HepG2 (cell line): ENCODE data around the gene WDR70. TPM values are rescaled to one million over a fixed set of nuclear protein-coding genes. Genes with fewer than 3 reads are reported as not detected.

Experiments used
- ATAC-seq: fragments of 200-7000 bp; cut with Tn5 transposase; 3 replicates; pipeline ENCODE4 v1.9.1; 2020; ENCODE audit warnings: mild to moderate bottlenecking, moderate library complexity
- BruUV-seq: library from RNA; stranded (reverse); fragments of 400-500 nt; replicated peaks from 2 replicates; lab custom pipeline; 2021; lab: Mats Ljungman, UMichigan
- CTCF ChIA-PET: fragments of 300-600 bp; formaldehyde crosslinking; extraction: SDS; loops from one replicate; lab custom pipeline; 2021; ENCODE audit warnings: low total read pairs, inconsistent platforms, low intra/inter-chr PET ratio; lab: Yijun Ruan, JAX
- POLR2A ChIA-PET: fragments of 350-600 bp; sonication (Branson Sonifier 250); formaldehyde crosslinking; loops from one replicate; lab custom pipeline; 2020; ENCODE audit warnings: antibody characterized with exemption, inconsistent platforms; lab: Yijun Ruan, JAX
- DNase-seq: peaks from one replicate; pipeline ENCODE4 v3.0.0-alpha.2; 2015; ENCODE audit warnings: low spot score
- FAIRE-seq: peaks from 3 replicates; lab custom pipeline; 2011; peaks lifted over from hg19 to GRCh38; lab: Jason Lieb, UNC
- H2AFZ ChIP-seq: one replicate; pipeline ENCODE4 v1.6.1; 2011; ENCODE audit warnings: low read length, inconsistent platforms
- H3K27ac ChIP-seq: fragments of 300-600 bp; 3 replicates; pipeline ENCODE4 v1.8.0; 2011; ENCODE audit warnings: mixed run types, mild to moderate bottlenecking, mixed read lengths, low read length, inconsistent platforms; ENCODE audit not compliant: insufficient read depth; ENCODE audit errors: extremely low read length
- H3K27me3 ChIP-seq, 2 experiments: fragments of 200-600 bp in 1 of 2; 2 replicates in 1 of 2; 3 replicates in 1 of 2; pipeline versions ENCODE4 v1.6.0 to v1.8.0; 2011; ENCODE audit warnings: low read length in 2 of 2, mild to moderate bottlenecking in 2 of 2, moderate library complexity in 2 of 2, inconsistent platforms in 1 of 2; ENCODE audit not compliant: insufficient read depth in 2 of 2, control insufficient read depth in 1 of 2
- H3K36me3 ChIP-seq, 2 experiments: fragments of 200-600 bp in 1 of 2; replicated peaks in 1 of 2; 2 replicates in 1 of 2; 3 replicates in 1 of 2; pipeline versions ENCODE4 v1.5.1 to v1.8.0; 2011; ENCODE audit warnings: low read length in 2 of 2, inconsistent platforms in 1 of 2; ENCODE audit not compliant: insufficient read depth in 2 of 2, control insufficient read depth in 1 of 2
- H3K4me1 ChIP-seq: 2 replicates; pipeline ENCODE4 v1.5.1; 2012; ENCODE audit warnings: low read length, inconsistent platforms; ENCODE audit not compliant: insufficient read depth
- H3K4me2 ChIP-seq: 2 replicates; pipeline ENCODE4 v1.6.0; 2011; ENCODE audit warnings: low read depth, low read length, inconsistent platforms
- H3K4me3 ChIP-seq, 3 experiments: fragments of 200-600 bp in 1 of 3; sonication (generic), shearing (Covaris generic) in 1 of 3; replicated peaks in 1 of 3; 2 replicates each; pipeline ENCODE4 v1.5.1; 2011 to 2016; ENCODE audit warnings: low read length in 3 of 3, inconsistent platforms in 2 of 3, low read depth in 2 of 3, mild to moderate bottlenecking in 2 of 3, control low read depth in 1 of 3, mixed read lengths in 1 of 3; ENCODE audit not compliant: insufficient read depth in 1 of 3
- H3K79me2 ChIP-seq: one replicate; pipeline ENCODE4 v1.6.1; 2011; ENCODE audit warnings: low read length, inconsistent platforms; ENCODE audit not compliant: insufficient read depth
- H3K9ac ChIP-seq: 2 replicates; pipeline ENCODE4 v1.6.0; 2011; ENCODE audit warnings: mild to moderate bottlenecking, low read depth, low read length, inconsistent platforms; ENCODE audit not compliant: insufficient read depth
- H3K9me3 ChIP-seq: 2 replicates; pipeline ENCODE4 v1.5.1; 2012; ENCODE audit warnings: mild to moderate bottlenecking, low read length
- H4K20me1 ChIP-seq: 2 replicates; pipeline ENCODE4 v1.6.0; 2011; ENCODE audit warnings: inconsistent platforms, mild to moderate bottlenecking, low read length, moderate library complexity; ENCODE audit not compliant: insufficient read depth
- ARID4A ChIP-seq: sonication (generic); formaldehyde crosslinking; IDR thresholded peaks from 2 replicates; pipeline ENCODE4 v1.5.0; 2020; ENCODE audit warnings: mild to moderate bottlenecking, missing genetic modification reagents, borderline replicate concordance
- CTCF ChIP-seq: sonication (generic); formaldehyde crosslinking; IDR thresholded peaks from 2 replicates; pipeline ENCODE4 v1.5.0; 2020; ENCODE audit warnings: mild to moderate bottlenecking, missing genetic modification reagents, moderate library complexity
- FLYWCH1 ChIP-seq: sonication (generic); formaldehyde crosslinking; IDR thresholded peaks from 2 replicates; pipeline ENCODE4 v1.8.1; 2023; ENCODE audit warnings: mild to moderate bottlenecking, missing genetic modification reagents
- HNF4A ChIP-seq: sonication (generic); formaldehyde crosslinking; IDR thresholded peaks from 2 replicates; pipeline ENCODE4 v1.4.0; 2020; ENCODE audit warnings: missing genetic modification reagents
- KDM1A ChIP-seq: IDR thresholded peaks from 2 replicates; pipeline ENCODE4 v1.6.1; 2016; ENCODE audit warnings: missing compliant biosample characterization
- MBD4 ChIP-seq: IDR thresholded peaks from 2 replicates; pipeline ENCODE4 v1.6.1; 2012; ENCODE audit warnings: low read length, inconsistent platforms, borderline replicate concordance
- MIXL1 ChIP-seq: IDR thresholded peaks from 2 replicates; pipeline ENCODE4 v1.6.1; 2016
- MXI1 ChIP-seq: IDR thresholded peaks from 3 replicates; pipeline ENCODE4 v1.6.1; 2012; ENCODE audit warnings: low read depth, low read length, inconsistent platforms, borderline replicate concordance
- MYNN ChIP-seq: sonication (generic); formaldehyde crosslinking; IDR thresholded peaks from 2 replicates; pipeline ENCODE4 v1.4.0; 2020; ENCODE audit warnings: mild to moderate bottlenecking, low read depth, missing genetic modification reagents
- PLRG1 ChIP-seq: fragments of 450-650 bp; conservative IDR thresholded peaks from 2 replicates; pipeline ENCODE4 v1.6.1; 2016
- POGZ ChIP-seq: sonication (generic); formaldehyde crosslinking; IDR thresholded peaks from 2 replicates; pipeline ENCODE4 v1.4.0; 2020; ENCODE audit warnings: mild to moderate bottlenecking, missing genetic modification reagents
- RELA ChIP-seq: sonication (generic); formaldehyde crosslinking; IDR thresholded peaks from 2 replicates; pipeline ENCODE4 v1.4.0; 2020; ENCODE audit warnings: missing genetic modification reagents
- TMF1 ChIP-seq: sonication (generic); formaldehyde crosslinking; IDR thresholded peaks from 2 replicates; pipeline ENCODE4 v1.8.1; 2022; ENCODE audit warnings: low read depth, missing genetic modification reagents
- ZFP36L1 ChIP-seq: sonication (generic); formaldehyde crosslinking; IDR thresholded peaks from 2 replicates; pipeline ENCODE4 v1.8.0; 2022; ENCODE audit warnings: mild to moderate bottlenecking, missing genetic modification reagents, moderate library complexity
- ZNF264 ChIP-seq: sonication (generic); formaldehyde crosslinking; IDR thresholded peaks from 2 replicates; pipeline ENCODE4 v1.4.0; 2020; ENCODE audit warnings: missing genetic modification reagents
- ZNF674 ChIP-seq: sonication (generic); formaldehyde crosslinking; IDR thresholded peaks from 2 replicates; pipeline ENCODE4 v1.5.0; 2020; ENCODE audit warnings: low read depth, mild to moderate bottlenecking, missing genetic modification reagents
- ZNF839 ChIP-seq: sonication (generic); formaldehyde crosslinking; IDR thresholded peaks from 2 replicates; pipeline ENCODE4 v1.4.0; 2020; ENCODE audit warnings: missing genetic modification reagents, mild to moderate bottlenecking, borderline replicate concordance
- WGBS: methylation state at CpG from one replicate; pipeline ENCODE4 v1.1.6; 2017; ENCODE audit warnings: low lambda C conversion rate; 5-methylcytosine and 5-hydroxymethylcytosine counted together
- in situ Hi-C: cut with HindIII; loops from 2 replicates; pipeline ENCODE4 v1.10.0; 2017; ENCODE audit warnings: low pct_unique_long_range_greater_than_20kb; ENCODE audit not compliant: extremely low pct_ligation_motif_present
- intact Hi-C: fragments of 100-400 bp; cut with micrococcal nuclease; formaldehyde crosslinking; loops from one replicate; pipeline ENCODE4 v1.10.0; 2022; ENCODE audit not compliant: unreplicated experiment
- polyA plus RNA-seq, 8 experiments: library from polyadenylated mRNA; depleted of rRNA in 3 of 8; stranded (reverse) in 7 of 8; unstranded in 1 of 8; fragments of >200 nt; fragmentation: Illumina TruSeq in 4 of 8; extraction: Trizol in 4 of 8; gene quantifications; 2 replicates each; pipeline versions ENCODE4 v1.2.1 to v1.2.3, GENCODE V29; 2011 to 2016; ENCODE audit warnings: low read depth in 4 of 8, missing spikeins in 1 of 8, mixed read lengths in 1 of 8; ENCODE audit not compliant: insufficient read depth in 1 of 8
- total RNA-seq, 5 experiments: library from RNA; depleted of rRNA; stranded (reverse); fragments of >200 nt; fragmentation: Illumina TruSeq; extraction: Trizol; gene quantifications; 2 replicates each; pipeline ENCODE4 v1.2.3, GENCODE V29; 2016; ENCODE audit warnings: low read depth in 1 of 5

Gene WDR70
- total and polyA plus RNA-seq, 2 of the 13 experiments (the other 11 are each of a cell fraction or from before 2014, with no cell fraction given), result 14.6 to 30.6 TPM

GRCh38 chr5:37792975-37793631, 414.0 kb downstream of the WDR70 start:
- H3K36me3 ChIP-seq, result no peaks in the 10 kb centered on the region
- DNase-seq (no peak), ATAC-seq (no peak), FAIRE-seq (no peak)
- no peaks in the 10 kb centered on the region for H3K79me2 ChIP-seq
- H3K4me2 ChIP-seq, result no peak overlapping the region
- in situ Hi-C loops, result no loop called here
- no peak overlapping the region for H2AFZ ChIP-seq
- ChIA-PET CTCF (no interaction called here), POLR2A (no interaction called here)
- peaks cover 1% of the 10 kb centered on the region for H3K4me1 ChIP-seq
- intact Hi-C loops, result no loop called here
- no peak overlapping the region for H3K4me3 ChIP-seq
- H3K9ac ChIP-seq, result no peak overlapping the region
- H4K20me1 ChIP-seq, result no peaks in the 10 kb centered on the region
- H3K9me3 ChIP-seq, result no peaks in the 10 kb centered on the region
- no TSS peak for BruUV-seq
- no peak overlapping the region for H3K27ac ChIP-seq
- WGBS, result 3% methylated on average over 2 of the region's 2 CpGs
- H3K27me3 ChIP-seq, result peaks cover 0 to 1% of the 10 kb centered on the region in 2 experiments; a peak in 1 of 5 replicates
- no peak for TF ChIP-seq MBD4
- no peak for TF ChIP-seq ZNF674 (CRISPR knock-in tag)
- no peak for TF ChIP-seq KDM1A
- TF ChIP-seq ZFP36L1 (CRISPR knock-in tag), result no peak
- TF ChIP-seq ARID4A (CRISPR knock-in tag), result no peak
- TF ChIP-seq HNF4A (CRISPR knock-in tag), result no peak
- TF ChIP-seq POGZ, result no peak
- TF ChIP-seq MIXL1 (CRISPR knock-in tag), result no peak
- TF ChIP-seq MXI1, result no peak
- TF ChIP-seq ZNF264 (CRISPR knock-in tag), result no peak
- no peak for TF ChIP-seq FLYWCH1 (CRISPR knock-in tag)
- TF ChIP-seq TMF1 (CRISPR knock-in tag), result no peak
- no peak for TF ChIP-seq ZNF839 (CRISPR knock-in tag)
- no peak for TF ChIP-seq RELA (CRISPR knock-in tag)
- TF ChIP-seq MYNN, result no peak
- no peak for TF ChIP-seq CTCF (CRISPR knock-in tag)
- TF ChIP-seq PLRG1, result no peak
